Mucosa of stomach (tissue), 1 donor: ENCODE data around the gene ARRDC5.
"Not testable (repeated sequence)": the region's sequence is repeated elsewhere in the genome, so short reads cannot be mapped to it uniquely, and the experiment has no call there.

ENCODE experiments used
- H3K27me3 ChIP-seq: one replicate; pipeline ENCODE4 v1.7.0; 2013; ENCODE audit warnings: mild to moderate bottlenecking, low read length; ENCODE audit not compliant: control insufficient read depth, insufficient read depth
- H3K36me3 ChIP-seq: one replicate; pipeline ENCODE4 v1.7.0; 2013; ENCODE audit warnings: low read length; ENCODE audit not compliant: control insufficient read depth, insufficient read depth
- H3K4me1 ChIP-seq: one replicate; pipeline ENCODE4 v1.7.0; 2013; ENCODE audit warnings: mild to moderate bottlenecking, low read length; ENCODE audit not compliant: control insufficient read depth, insufficient read depth
- H3K4me3 ChIP-seq: one replicate; pipeline ENCODE4 v1.7.0; 2013; ENCODE audit warnings: low read length
- H3K9ac ChIP-seq: one replicate; pipeline ENCODE4 v1.7.0; 2013; ENCODE audit warnings: mild to moderate bottlenecking, low read length, moderate library complexity
- H3K9me3 ChIP-seq: one replicate; pipeline ENCODE4 v1.7.0; 2013; ENCODE audit warnings: mild to moderate bottlenecking, low read length, moderate library complexity; ENCODE audit not compliant: control insufficient read depth
- donor health status: Pancreatic carcinoma.

The ARRDC5 gene

GRCh38 chr19:4856468-4856867 lies 46.2 kb downstream of the ARRDC5 start:
- H3K9ac ChIP-seq, H3K9me3 ChIP-seq, H3K4me3 ChIP-seq, H3K27me3 ChIP-seq, H3K4me1 ChIP-seq, H3K36me3 ChIP-seq: not testable (repeated sequence)

- H3K9me3 ChIP-seq, H3K4me3 ChIP-seq, H3K36me3 ChIP-seq, H3K4me1 ChIP-seq, H3K9ac ChIP-seq, H3K27me3 ChIP-seq: not testable (repeated sequence)
These were observed 49.2 kb downstream of the ARRDC5 start for GRCh38 chr19:4853506-4853905.

DNA sequence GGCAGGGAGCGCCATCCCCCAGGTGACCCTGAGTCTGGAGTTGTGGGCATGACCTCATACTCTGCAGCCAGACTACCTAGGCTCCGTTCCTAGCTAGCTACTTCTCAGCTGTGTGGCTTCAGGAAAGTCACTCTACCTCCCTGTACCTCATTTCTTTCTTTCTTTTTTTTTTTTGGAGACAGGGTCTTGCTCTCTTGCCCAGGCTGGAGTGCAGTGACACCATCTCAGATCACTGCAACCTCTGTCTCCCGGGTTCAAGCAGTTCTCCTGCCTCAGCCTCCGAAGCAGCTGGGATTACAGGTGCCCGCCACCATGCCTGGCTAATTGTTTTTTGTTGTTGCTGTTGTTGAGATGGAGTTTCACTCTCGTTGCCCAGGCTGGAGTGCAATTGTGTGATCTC lies 50.2 kb downstream of the ARRDC5 start:
- H3K4me1 ChIP-seq: no peaks in the 10 kb centered on the region
- H3K27me3 ChIP-seq: no peaks in the 10 kb centered on the region
- peaks cover 4% of the 10 kb centered on the region for H3K36me3 ChIP-seq
- no peaks in the 10 kb centered on the region for H3K9me3 ChIP-seq
- H3K4me3 ChIP-seq: no peak overlapping the region
- H3K9ac ChIP-seq: no peak overlapping the region

DNA sequence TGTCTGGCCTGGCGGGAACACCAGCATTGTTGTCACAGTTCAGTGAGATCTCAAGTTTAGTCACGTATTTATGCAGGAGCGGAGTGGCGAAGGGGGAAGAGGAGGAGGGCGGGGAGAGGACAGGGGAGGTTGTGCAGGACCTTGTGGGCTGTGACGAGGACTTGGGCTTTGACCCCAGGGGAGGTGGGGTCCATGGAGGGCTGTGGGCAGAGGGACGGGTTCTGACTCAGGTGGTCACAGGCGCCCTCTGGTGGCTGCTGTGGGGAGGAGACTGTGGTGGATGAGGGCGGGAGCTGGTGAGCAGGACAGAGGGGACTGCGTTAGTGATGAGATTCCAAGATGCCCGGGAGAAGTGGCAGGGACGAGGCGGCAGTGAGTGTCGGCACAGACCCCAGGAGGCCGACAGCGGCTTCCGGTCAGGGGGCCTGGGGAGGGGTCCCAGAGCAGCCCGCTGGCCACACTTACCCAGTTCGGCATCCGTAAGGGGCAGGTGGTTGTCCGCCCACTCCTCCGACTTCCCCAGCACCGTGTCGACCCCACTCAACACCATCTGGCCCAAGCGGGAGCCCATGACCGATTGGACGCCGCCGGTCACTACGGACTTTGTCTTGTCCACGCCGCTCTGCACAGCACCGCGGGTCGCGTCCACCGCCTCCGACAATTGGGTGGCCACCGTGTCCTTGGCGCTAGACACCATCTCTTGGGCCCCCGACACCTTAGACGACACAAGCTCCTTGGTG lies 51.0 kb downstream of the ARRDC5 start:
- Histone ChIP-seq H3K9me3 (no peaks in the 10 kb centered on the region), H3K4me1 (no peaks in the 10 kb centered on the region), H3K9ac (no peak overlapping the region), H3K36me3 (peaks cover 4% of the 10 kb centered on the region), H3K27me3 (no peaks in the 10 kb centered on the region), H3K4me3 (no peak overlapping the region)

DNA sequence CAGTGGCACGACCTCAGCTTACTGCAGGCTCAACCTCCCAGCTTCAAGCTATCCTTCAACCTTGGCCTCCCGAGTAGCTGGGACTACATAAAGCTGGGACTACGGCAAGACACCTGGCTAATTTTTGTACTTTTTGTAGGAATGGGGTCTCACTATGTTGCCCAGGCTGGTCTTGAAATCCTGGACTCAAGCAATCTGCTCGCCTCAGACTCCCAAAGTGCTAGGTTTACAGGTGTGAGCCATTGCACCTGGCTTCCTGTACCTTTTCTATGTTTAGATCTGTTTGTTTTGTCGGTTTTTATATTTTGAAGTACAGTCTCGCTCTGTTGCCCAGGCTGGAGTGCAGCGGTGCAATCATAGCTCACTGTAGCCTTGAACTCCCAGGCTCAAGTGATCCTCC lies 53.7 kb downstream of the ARRDC5 start:
- H3K9ac ChIP-seq: no peak overlapping the region
- no peaks in the 10 kb centered on the region for H3K9me3 ChIP-seq
- no peak overlapping the region for H3K4me3 ChIP-seq
- peaks cover 4% of the 10 kb centered on the region for H3K36me3 ChIP-seq
- H3K27me3 ChIP-seq: no peaks in the 10 kb centered on the region
- no peaks in the 10 kb centered on the region for H3K4me1 ChIP-seq

GRCh38 chr19:4847190-4847973 lies 55.3 kb downstream of the ARRDC5 start:
- no peak overlapping the region for H3K9ac ChIP-seq
- H3K4me3 ChIP-seq: no peak overlapping the region
- H3K9me3 ChIP-seq: no peaks in the 10 kb centered on the region
- peaks cover 4% of the 10 kb centered on the region for H3K36me3 ChIP-seq
- H3K4me1 ChIP-seq: no peaks in the 10 kb centered on the region
- H3K27me3 ChIP-seq: no peaks in the 10 kb centered on the region

DNA sequence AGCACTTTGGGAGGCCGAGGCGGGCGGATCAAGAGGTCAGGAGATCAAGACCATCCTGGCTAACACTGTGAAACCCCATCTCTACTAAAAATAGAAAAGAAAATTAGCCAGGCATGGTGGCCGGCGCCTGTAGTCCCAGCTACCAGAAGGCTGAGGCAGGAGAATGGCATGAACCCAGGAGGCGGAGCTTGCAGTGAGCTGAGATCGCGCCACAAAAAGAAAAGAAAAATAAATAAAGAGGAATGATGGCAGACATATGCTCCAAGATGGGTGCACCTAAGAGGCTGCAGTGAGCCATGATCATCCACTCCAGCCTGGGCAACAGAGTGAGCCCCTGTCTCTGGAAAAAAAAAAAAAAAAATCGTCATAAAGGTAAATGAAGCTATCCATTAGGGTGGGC lies 56.7 kb downstream of the ARRDC5 start:
- not testable (repeated sequence) for H3K9me3 ChIP-seq, H3K4me1 ChIP-seq, H3K4me3 ChIP-seq, H3K36me3 ChIP-seq, H3K27me3 ChIP-seq, H3K9ac ChIP-seq

- no peaks in the 10 kb centered on the region for H3K4me1 ChIP-seq
- no peaks in the 10 kb centered on the region for H3K9me3 ChIP-seq
- H3K36me3 ChIP-seq: no peaks in the 10 kb centered on the region
- H3K9ac ChIP-seq: no peak overlapping the region
- no peak overlapping the region for H3K4me3 ChIP-seq
- no peaks in the 10 kb centered on the region for H3K27me3 ChIP-seq
These were observed 58.1 kb downstream of the ARRDC5 start for GRCh38 chr19:4844348-4845179.

- Histone ChIP-seq H3K36me3 (no peaks in the 10 kb centered on the region), H3K9ac (no peak overlapping the region), H3K4me3 (no peak overlapping the region), H3K9me3 (no peaks in the 10 kb centered on the region), H3K27me3 (no peaks in the 10 kb centered on the region), H3K4me1 (no peaks in the 10 kb centered on the region)
These were observed 59.1 kb downstream of the ARRDC5 start for GRCh38 chr19:4843647-4843965.
